OCI-M2 (cell line): Measurements from ENCODE around the gene MVB12B.

Experiments
- DNase-seq: peaks from one replicate; lab custom pipeline; 2025; ENCODE audit not compliant: unreplicated experiment; lab: John Stamatoyannopoulos, UW

The MVB12B gene

GRCh38 chr9:126488881-126489404, 162.3 kb downstream of the MVB12B start:
- DNase-seq, result no peak

GRCh38 chr9:126489581-126490213, 163.1 kb downstream of the MVB12B start:
- no peak for DNase-seq

GRCh38 chr9:126490214-126490631, 163.6 kb downstream of the MVB12B start:
- DNase-seq, result no peak

- DNase-seq, result no peak
These were observed 164.4 kb downstream of the MVB12B start for GRCh38 chr9:126490871-126491567.

DNA sequence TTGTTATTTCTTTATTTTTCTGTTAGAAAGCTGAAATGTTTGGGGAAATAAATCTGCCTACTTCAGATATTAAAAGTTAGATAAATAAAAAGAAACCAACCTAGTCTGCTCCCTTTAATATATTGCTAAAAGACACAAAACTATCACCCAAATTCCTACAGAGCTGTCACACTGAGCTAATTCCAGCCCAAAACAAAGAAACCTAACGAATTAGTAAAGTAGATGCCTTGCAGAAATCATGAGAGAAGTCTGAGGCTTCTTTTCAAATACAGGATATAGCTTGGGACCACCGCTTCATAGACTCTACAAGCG, 164.9 kb downstream of the MVB12B start:
- DNase-seq, result no peak

- DNase-seq, result no peak
These were observed 165.3 kb downstream of the MVB12B start for GRCh38 chr9:126491949-126492348.

- no peak for DNase-seq
These were observed 167.6 kb downstream of the MVB12B start for GRCh38 chr9:126494264-126494663.

DNA sequence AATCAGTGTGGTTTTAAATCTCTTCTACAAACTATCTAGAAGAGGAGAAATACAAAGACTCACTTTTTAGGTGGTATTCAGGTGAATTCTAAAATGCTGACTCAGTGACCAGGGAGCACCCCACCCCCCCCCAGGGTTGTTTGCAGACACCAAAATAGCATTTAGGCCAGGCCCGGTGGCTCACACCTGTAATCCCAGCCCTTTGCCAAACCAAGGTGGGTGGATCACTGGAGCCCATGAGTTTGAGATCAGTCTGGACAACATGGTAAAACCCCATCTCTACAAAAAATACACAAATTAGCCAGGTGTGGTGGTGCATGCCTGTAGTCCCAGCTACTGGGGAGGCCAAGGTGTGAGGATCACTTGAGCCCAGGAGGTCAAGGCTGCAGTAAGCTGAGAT, 168.1 kb downstream of the MVB12B start:
- DNase-seq, result no peak

DNA sequence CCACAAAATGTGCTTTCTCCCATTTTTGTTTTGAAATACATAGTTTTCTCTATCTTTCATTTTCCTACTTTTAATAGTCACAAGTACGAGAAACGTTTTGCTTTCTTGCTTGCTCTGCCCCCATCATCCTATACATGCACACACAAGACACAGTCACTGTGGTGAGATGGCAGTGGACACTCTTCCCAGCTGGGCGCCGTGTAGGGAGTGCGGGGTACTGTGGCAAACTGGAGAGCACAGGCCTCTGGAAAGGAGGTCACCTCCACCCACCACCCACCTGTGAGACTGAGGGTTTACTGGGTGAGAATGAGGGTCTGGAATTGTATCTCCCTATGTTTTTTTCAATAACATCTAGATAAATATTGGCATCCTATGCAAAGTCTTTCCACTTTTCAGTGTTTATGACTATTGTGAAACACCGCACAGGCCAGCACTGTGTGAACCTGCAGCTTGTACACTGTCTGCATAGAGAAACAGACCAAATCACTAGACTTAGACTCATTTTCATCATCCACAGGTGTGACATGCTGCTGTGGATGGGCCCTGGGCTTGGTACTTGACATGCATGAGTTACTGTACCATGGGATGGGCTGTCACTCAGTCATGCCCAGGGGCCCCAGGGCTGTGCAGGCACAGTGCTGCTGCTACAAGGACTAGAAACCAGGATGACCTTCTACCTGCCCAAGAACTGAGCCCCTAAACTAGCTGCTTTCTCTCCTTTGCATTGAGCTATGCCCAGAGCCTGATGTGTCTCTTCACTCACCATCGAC, 169.0 kb downstream of the MVB12B start:
- DNase-seq, result no peak

GRCh38 chr9:126496181-126496576, 169.6 kb downstream of the MVB12B start:
- DNase-seq, result no peak

GRCh38 chr9:126496781-126497659, 170.4 kb downstream of the MVB12B start:
- DNase-seq, result no peak

DNA sequence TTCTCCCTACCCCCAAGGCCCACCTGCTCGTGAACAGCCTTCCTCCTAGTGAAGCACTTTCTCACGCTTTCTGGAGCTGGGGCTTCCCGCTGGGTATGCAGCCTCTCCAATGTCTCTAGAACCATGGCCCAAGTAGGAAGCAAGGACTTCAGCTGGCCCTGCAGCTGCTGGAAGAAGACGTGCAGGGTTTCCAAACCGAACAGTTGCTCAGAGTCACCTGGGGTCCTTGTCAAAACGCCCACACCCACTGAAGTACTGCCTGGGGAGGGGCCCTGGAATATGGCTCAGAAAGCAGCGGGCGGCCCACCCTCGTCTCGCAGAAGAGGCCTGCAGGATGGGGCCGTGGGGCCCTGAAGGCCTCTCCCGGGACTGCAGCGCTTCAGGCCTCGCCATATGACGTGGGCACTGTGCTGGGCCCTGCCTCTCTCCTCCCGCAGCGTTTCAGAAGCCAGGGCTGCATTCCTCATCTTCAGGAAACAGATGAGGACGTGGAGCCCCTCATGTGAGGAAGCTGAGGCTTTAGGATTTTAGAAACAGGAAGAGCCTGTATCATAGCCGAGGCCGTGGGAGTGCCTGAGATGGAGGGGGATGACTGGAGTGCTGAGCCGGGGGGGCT, 171.1 kb downstream of the MVB12B start:
- DNase-seq, result no peak

DNA sequence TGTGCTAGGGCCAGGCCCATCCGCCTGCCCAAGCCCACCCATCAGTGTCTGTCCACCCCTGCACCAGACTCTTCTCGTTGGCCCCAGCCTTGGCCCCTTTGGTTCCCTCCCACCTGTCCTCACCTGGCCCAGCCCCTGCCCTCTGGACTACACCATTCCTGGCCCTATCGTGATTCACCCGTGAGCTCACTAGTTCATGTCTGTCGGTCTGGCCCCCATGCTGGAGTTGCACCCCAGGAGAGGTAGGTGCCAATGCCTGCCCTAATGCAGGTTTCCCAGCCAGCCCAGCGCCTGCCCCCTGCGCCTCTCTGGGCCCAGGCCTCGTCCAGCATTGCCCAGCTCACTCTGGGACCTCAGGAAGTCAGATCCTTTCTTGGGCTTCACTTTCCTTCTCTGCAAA, 171.7 kb downstream of the MVB12B start:
- no peak for DNase-seq

DNA sequence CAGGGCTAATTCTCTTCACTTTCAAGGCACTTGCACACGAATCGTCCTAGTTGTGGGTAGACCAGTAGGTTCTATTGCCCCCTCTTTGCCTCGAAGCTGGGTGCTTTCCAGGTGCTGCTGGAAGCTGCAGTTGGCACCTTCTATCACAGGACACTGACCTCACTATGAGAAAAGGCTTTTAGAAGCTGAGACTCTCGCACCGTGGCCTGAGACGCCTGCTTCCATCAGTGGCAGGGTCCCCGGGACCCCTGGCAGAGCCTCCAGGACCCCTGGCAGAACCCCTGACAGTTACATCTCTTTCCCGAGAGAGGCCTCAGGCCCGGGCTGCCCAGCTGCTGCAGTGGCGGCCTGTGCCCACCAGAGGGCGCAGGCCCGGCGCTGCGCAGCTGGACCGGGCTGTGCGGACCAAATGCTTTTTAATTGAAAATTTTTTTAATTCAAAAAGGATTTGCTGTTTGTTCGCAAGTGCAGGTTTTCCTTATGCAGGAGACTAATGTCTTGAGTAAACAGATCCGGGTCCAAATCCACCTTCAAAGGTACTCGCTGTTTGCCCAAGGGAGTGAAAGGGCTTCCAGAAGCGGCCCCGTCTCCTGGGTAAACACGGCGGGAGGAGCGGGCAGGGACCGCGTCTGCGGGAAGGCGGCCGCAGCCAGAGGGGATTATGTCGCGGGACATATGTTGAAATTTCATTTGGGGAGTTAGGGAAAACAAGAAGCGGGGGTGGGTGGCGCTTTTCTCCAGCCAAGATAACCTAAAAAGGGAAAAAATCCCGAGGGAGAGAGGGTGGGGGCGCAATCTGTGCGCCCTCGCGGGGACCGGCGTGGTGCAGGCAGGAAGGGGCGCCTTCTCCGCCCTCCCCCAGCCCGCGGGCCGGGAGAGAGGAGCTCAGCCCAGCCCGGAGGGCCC, 172.6 kb downstream of the MVB12B start:
- DNase-seq, result peak; percentile 10

- no peak for DNase-seq
These were observed 173.4 kb downstream of the MVB12B start for GRCh38 chr9:126499911-126500599.

DNA sequence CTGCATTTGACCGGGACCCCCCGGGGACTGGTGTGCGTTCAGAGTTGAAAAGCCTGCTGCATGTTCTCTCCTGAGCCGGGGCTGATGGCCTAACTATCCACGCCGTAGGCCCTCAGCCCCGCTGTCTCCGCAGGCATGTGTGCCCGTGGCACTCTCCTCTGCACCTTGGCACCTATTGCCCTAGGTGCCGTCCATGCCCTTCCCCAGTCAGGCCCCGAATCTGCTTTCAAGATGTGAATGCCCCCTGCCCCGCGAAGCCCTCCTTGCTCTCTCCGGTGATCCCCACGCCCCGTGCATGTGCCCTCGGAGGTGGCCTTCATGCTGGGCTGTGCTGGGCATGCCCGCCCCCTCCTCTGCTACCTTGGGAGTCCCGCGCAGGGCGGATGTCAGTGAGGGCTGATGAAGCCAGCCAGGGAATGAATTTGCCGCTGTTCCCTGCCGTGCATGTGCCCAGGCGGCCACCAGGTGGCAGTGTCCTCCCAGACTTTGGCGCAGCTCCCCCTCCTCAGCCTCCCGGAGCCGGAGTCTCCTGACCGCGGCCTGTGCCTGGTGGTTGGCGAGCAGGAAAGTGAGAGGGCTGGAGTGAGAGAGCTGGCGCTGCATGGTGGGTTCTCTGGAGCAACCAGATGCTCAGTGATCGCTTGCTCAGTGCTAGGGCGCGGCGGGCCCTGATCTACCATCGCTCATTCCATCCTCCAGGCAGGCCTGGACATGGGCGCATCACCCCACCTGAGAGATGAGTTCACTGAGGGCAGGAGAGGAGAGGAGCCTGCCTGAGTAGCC, 174.2 kb downstream of the MVB12B start:
- DNase-seq, result no peak

GRCh38 chr9:126501383-126502331, 175.0 kb downstream of the MVB12B start:
- DNase-seq, result no peak
